H1 (cell line): ENCODE results near the gene CACNA1F. TPM values are rescaled to one million over a fixed set of nuclear protein-coding genes. Genes with fewer than 3 reads are reported as not detected.

Source experiments
- CTCF ChIA-PET: fragments of 300-600 bp; sonication (Branson Sonifier 250); formaldehyde crosslinking; loops from one replicate; lab custom pipeline; 2021; ENCODE audit not compliant: partially characterized antibody; lab: Charles Lee
- POLR2A ChIA-PET: fragments of 300-600 bp; sonication (Branson Sonifier 250); formaldehyde crosslinking; loops from one replicate; lab custom pipeline; 2021; ENCODE audit warnings: inconsistent platforms; ENCODE audit not compliant: partially characterized antibody; lab: Charles Lee
- DNase-seq, 2 experiments: peaks; one replicate each; pipeline versions ENCODE4 v3.0.0 to v3.0.0-alpha.2; 2010 to 2022; ENCODE audit warnings: low spot score in 2 of 2, low read depth in 1 of 2, mixed read lengths in 1 of 2
- FAIRE-seq: peaks from 2 replicates; lab custom pipeline; 2011; peaks lifted over from hg19 to GRCh38; lab: Jason Lieb, UNC
- H2AFZ ChIP-seq: 2 replicates; pipeline ENCODE4 v1.8.1; 2012; ENCODE audit warnings: low read length, inconsistent platforms
- H2AK5ac ChIP-seq: 2 replicates; pipeline ENCODE4 v1.6.1; 2013; ENCODE audit warnings: low read depth, low read length
- H2BK120ac ChIP-seq: replicated peaks from 2 replicates; pipeline ENCODE3; 2013; ENCODE audit warnings: low read depth, low read length, inconsistent platforms
- H2BK12ac ChIP-seq: 2 replicates; pipeline ENCODE4 v1.6.1; 2013; ENCODE audit warnings: low read depth, low read length
- H2BK15ac ChIP-seq: 2 replicates; pipeline ENCODE4 v1.6.1; 2013; ENCODE audit warnings: low read length
- H2BK20ac ChIP-seq: 2 replicates; pipeline ENCODE4 v1.6.1; 2013; ENCODE audit warnings: low read length
- H2BK5ac ChIP-seq: 2 replicates; pipeline ENCODE4 v1.6.1; 2013; ENCODE audit warnings: low read depth, low read length
- H3K14ac ChIP-seq: 2 replicates; pipeline ENCODE4 v1.6.1; 2013; ENCODE audit warnings: inconsistent platforms; ENCODE audit not compliant: insufficient read length
- H3K18ac ChIP-seq: 2 replicates; pipeline ENCODE4 v1.6.1; 2013; ENCODE audit warnings: low read length; ENCODE audit errors: extremely low read depth
- H3K23ac ChIP-seq: 2 replicates; pipeline ENCODE4 v1.6.1; 2013; ENCODE audit warnings: inconsistent platforms; ENCODE audit not compliant: insufficient read length
- H3K23me2 ChIP-seq: 2 replicates; pipeline ENCODE4 v1.6.1; 2013; ENCODE audit warnings: low read depth, low read length
- H3K27ac ChIP-seq: 2 replicates; pipeline ENCODE4 v1.6.1; 2011; ENCODE audit warnings: low read depth, low read length, inconsistent platforms
- H3K27me3 ChIP-seq, 4 experiments: replicated peaks in 1 of 4; 1 replicate in 1 of 4; 2 replicates in 3 of 4; pipeline versions ENCODE4 v1.6.1 to v1.8.1; 2011 to 2013; ENCODE audit warnings: low read length in 3 of 4, mild to moderate bottlenecking in 3 of 4, inconsistent platforms in 2 of 4, mixed read lengths in 2 of 4, moderate library complexity in 1 of 4; ENCODE audit not compliant: control insufficient read depth in 3 of 4, insufficient read depth in 3 of 4; ENCODE audit errors: extremely low read depth in 1 of 4
- H3K36me3 ChIP-seq, 4 experiments: 2 replicates each; pipeline versions ENCODE4 v1.6.1 to v1.8.1; 2011 to 2013; ENCODE audit warnings: mild to moderate bottlenecking in 4 of 4, low read length in 3 of 4, moderate library complexity in 2 of 4, control low read depth in 1 of 4, inconsistent platforms in 1 of 4; ENCODE audit not compliant: insufficient read depth in 4 of 4, control insufficient read depth in 2 of 4
- H3K4ac ChIP-seq: replicated peaks from 2 replicates; pipeline ENCODE3; 2013; ENCODE audit warnings: low read length, low read depth, mixed read lengths, inconsistent platforms; ENCODE audit not compliant: insufficient read length
- H3K4me1 ChIP-seq, 4 experiments: replicated peaks in 1 of 4; 1 replicate in 1 of 4; 2 replicates in 3 of 4; pipeline versions ENCODE4 v1.6.1 to v1.8.1; 2011 to 2013; ENCODE audit warnings: low read length in 3 of 4, inconsistent platforms in 2 of 4, mixed read lengths in 1 of 4; ENCODE audit not compliant: insufficient read depth in 4 of 4, control insufficient read depth in 3 of 4
- H3K4me2 ChIP-seq, 2 experiments: 2 replicates each; pipeline versions ENCODE4 v1.6.1 to v1.8.1; 2011 to 2013; ENCODE audit warnings: low read depth in 2 of 2, low read length in 2 of 2, control low read depth in 1 of 2, inconsistent platforms in 1 of 2, mild to moderate bottlenecking in 1 of 2; ENCODE audit not compliant: insufficient read depth in 1 of 2
- H3K4me3 ChIP-seq, 4 experiments: fragments of 200-600, 300-600 bp in 1 of 4; sonication (generic), shearing (Covaris generic), sonication (Bioruptor Twin) in 1 of 4; 2 replicates each; pipeline versions ENCODE4 v1.5.1 to v1.8.1; 2011 to 2016; ENCODE audit warnings: low read length in 4 of 4, low read depth in 3 of 4, control low read depth in 2 of 4, inconsistent platforms in 2 of 4, mild to moderate bottlenecking in 2 of 4, mixed read lengths in 1 of 4, moderate library complexity in 1 of 4; ENCODE audit not compliant: insufficient read depth in 2 of 4; ENCODE audit errors: extremely low read depth in 1 of 4
- H3K56ac ChIP-seq: replicated peaks from 2 replicates; pipeline ENCODE3; 2013; ENCODE audit warnings: low read depth, mild to moderate bottlenecking, mixed read lengths, low read length, inconsistent platforms; ENCODE audit not compliant: insufficient read length
- H3K79me1 ChIP-seq: 2 replicates; pipeline ENCODE4 v1.6.1; 2013; ENCODE audit warnings: low read depth, low read length, control low read depth
- H3K79me2 ChIP-seq, 2 experiments: 2 replicates each; pipeline versions ENCODE4 v1.6.1 to v1.8.1; 2012 to 2013; ENCODE audit warnings: low read length in 2 of 2, mild to moderate bottlenecking in 2 of 2, inconsistent platforms in 1 of 2; ENCODE audit not compliant: insufficient read depth in 2 of 2, control insufficient read depth in 1 of 2
- H3K9ac ChIP-seq, 4 experiments: replicated peaks in 1 of 4; 1 replicate in 1 of 4; 2 replicates in 3 of 4; pipeline versions ENCODE4 v1.6.1 to v1.8.1; 2011 to 2013; ENCODE audit warnings: low read depth in 3 of 4, low read length in 3 of 4, control low read depth in 2 of 4, mild to moderate bottlenecking in 2 of 4, moderate library complexity in 2 of 4, inconsistent platforms in 1 of 4; ENCODE audit errors: extremely low read depth in 1 of 4
- H3K9me3 ChIP-seq, 2 experiments: 2 replicates each; pipeline versions ENCODE4 v1.6.1 to v1.8.1; 2012 to 2013; ENCODE audit warnings: mild to moderate bottlenecking in 2 of 2, moderate library complexity in 2 of 2, control low read depth in 1 of 2, inconsistent platforms in 1 of 2, low read depth in 1 of 2, low read length in 1 of 2, mixed read lengths in 1 of 2; ENCODE audit not compliant: insufficient read depth in 2 of 2
- H4K20me1 ChIP-seq, 2 experiments: replicated peaks in 1 of 2; 2 replicates each; pipeline versions ENCODE3 to v1.8.1; 2011 to 2013; ENCODE audit warnings: inconsistent platforms in 2 of 2, low read length in 2 of 2, mild to moderate bottlenecking in 1 of 2; ENCODE audit not compliant: insufficient read depth in 2 of 2, control insufficient read depth in 1 of 2
- H4K5ac ChIP-seq: 2 replicates; pipeline ENCODE4 v1.6.1; 2013; ENCODE audit warnings: low read length, low read depth, mixed read lengths, inconsistent platforms; ENCODE audit not compliant: insufficient read length
- H4K8ac ChIP-seq: 2 replicates; pipeline ENCODE4 v1.8.0; 2013; ENCODE audit warnings: mild to moderate bottlenecking, moderate library complexity, low read length, inconsistent platforms; ENCODE audit not compliant: insufficient read depth; ENCODE audit errors: extremely low read depth
- H4K91ac ChIP-seq: replicated peaks from 2 replicates; pipeline ENCODE3; 2013; ENCODE audit warnings: low read length, mixed read lengths, inconsistent platforms; ENCODE audit not compliant: insufficient read length
- CREB1 ChIP-seq: IDR thresholded peaks from 2 replicates; pipeline ENCODE4 v1.6.1; 2012; ENCODE audit warnings: inconsistent platforms
- KDM1A ChIP-seq: fragments of 200-600, 300-600 bp; sonication (generic); IDR thresholded peaks from 2 replicates; pipeline ENCODE4 v1.7.1; 2016; ENCODE audit warnings: mild to moderate bottlenecking, low read length, borderline replicate concordance
- POLR2AphosphoS5 ChIP-seq: IDR thresholded peaks from 2 replicates; pipeline ENCODE4 v1.6.1; 2011; ENCODE audit warnings: low read depth, low read length
- RBBP5 ChIP-seq: IDR thresholded peaks from 2 replicates; pipeline ENCODE4 v1.7.1; 2012; ENCODE audit warnings: low read depth, mild to moderate bottlenecking, inconsistent platforms, low read length, moderate library complexity, borderline replicate concordance
- RXRA ChIP-seq: IDR thresholded peaks from 2 replicates; pipeline ENCODE4 v1.6.1; 2011; ENCODE audit warnings: low read depth, mild to moderate bottlenecking, low read length, moderate library complexity; ENCODE audit not compliant: insufficient read depth
- SUZ12 ChIP-seq: fragments of 200-600 bp; sonication (generic); IDR thresholded peaks from 2 replicates; pipeline ENCODE4 v1.6.1; 2012; ENCODE audit warnings: mild to moderate bottlenecking, inconsistent platforms, low read length, moderate library complexity, mixed read lengths
- TEAD4 ChIP-seq: IDR thresholded peaks from 2 replicates; pipeline ENCODE4 v1.6.1; 2012; ENCODE audit warnings: low read depth, low read length, inconsistent platforms, mixed read lengths
- WGBS, 2 experiments: shearing (Covaris generic) in 1 of 2; methylation state at CpG; one replicate each; pipeline versions ENCODE4 v1.1.6 to v1.1.7; 2013 to 2015; ENCODE audit warnings: low lambda C conversion rate in 2 of 2, mixed read lengths in 2 of 2, inconsistent platforms in 1 of 2, low coverage in 1 of 2, missing lambda C conversion rate in 1 of 2; ENCODE audit not compliant: insufficient replicate concordance in 2 of 2, insufficient coverage in 1 of 2, insufficient read length in 1 of 2; ENCODE audit errors: extremely low coverage in 1 of 2, missing lambda C conversion rate in 1 of 2; 5-methylcytosine and 5-hydroxymethylcytosine counted together
- polyA plus RNA-seq, 7 experiments: library from polyadenylated mRNA; depleted of rRNA in 3 of 7; stranded (reverse) in 5 of 7; unstranded in 2 of 7; fragments of >200 nt in 5 of 7; fragments of 200-250 nt in 2 of 7; gene quantifications; 1 replicate in 5 of 7; 2 replicates in 1 of 7; 4 replicates in 1 of 7; pipeline versions ENCODE4 v1.2.1 to v1.2.3, GENCODE V29; 2011 to 2013; ENCODE audit warnings: missing spikeins in 2 of 7, mixed read lengths in 2 of 7
- total RNA-seq: library from RNA; stranded (reverse); fragmentation: NEBNext Ultra II Directional; extraction: Animal tissue kit (Norgen Biotek cat#: 25700); gene quantifications from 2 replicates; pipeline ENCODE4 v1.2.1, GENCODE V29; 2021

Gene CACNA1F
- total and polyA plus RNA-seq, 2 of the 8 experiments (the other 6 are each of a cell fraction or from before 2014, with no cell fraction given), result 0.59 to 0.84 TPM

DNA sequence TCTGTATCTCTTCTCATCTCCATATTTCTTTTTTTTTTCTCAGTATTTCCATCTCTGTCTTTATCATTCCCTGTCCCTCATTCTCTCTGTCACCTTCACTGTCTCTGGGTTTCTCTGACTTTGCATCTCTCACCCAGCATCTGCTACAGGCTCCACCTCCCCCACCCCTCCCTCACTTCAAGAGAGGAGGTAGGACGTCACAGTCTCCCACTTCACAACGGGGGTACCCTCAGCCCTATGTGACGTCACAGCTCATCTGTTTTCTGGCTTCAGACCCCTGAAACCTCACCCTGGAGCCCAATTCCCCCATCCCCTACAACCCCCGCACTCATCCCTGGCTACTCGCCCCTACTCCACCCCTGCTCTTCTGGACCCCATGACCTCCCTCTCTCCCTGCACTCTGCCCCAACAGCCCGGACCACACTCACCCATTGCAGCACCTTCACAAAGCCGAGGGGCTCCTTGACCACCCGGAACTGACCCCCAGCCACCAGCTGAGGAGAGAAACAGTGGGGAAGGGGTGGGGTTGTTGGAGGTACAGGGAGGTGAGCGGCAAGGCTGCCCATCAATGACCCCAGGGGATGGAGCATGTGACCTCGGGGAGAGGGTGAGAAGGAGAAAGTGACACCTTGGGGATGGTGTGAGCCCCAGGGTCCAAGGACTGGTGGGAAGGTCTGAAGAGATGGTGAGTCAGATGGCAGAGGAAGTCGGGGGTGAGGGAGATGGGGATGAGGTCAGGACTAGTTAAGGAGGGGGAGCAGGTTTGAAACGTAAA is 34.4 kb downstream of the CACNA1F start:
- DNase-seq, result no peak

More for the DNA sequence above, 34.4 kb downstream of the CACNA1F start:
- H4K20me1 ChIP-seq, result no peaks in the 10 kb centered on the region
- no peak overlapping the region for H2AK5ac ChIP-seq
- no peak overlapping the region for H2BK15ac ChIP-seq
- H3K79me2 ChIP-seq, result no peaks in the 10 kb centered on the region
- no peak overlapping the region for H3K18ac ChIP-seq
- H2BK120ac ChIP-seq, result no peak overlapping the region
- peaks cover 5% of the 10 kb centered on the region; the same call in 1 of the 2 replicates for H3K23me2 ChIP-seq
- POLR2A ChIA-PET, result interaction anchor here (0.6 kb wide), 1 partner anchor 9 kb away, joined by 3 read pairs; no protein-coding TSS in a partner anchor
- H2BK5ac ChIP-seq, result no peak overlapping the region
- H3K27me3 ChIP-seq, result no peaks in the 10 kb centered on the region
- peaks cover 0 to 11% (median 4%) of the 10 kb centered on the region in 4 experiments; a peak in 5 of 7 replicates for H3K4me1 ChIP-seq
- H3K4ac ChIP-seq, result no peak overlapping the region
- H3K27ac ChIP-seq, result no peak overlapping the region
- no peak overlapping the region for H2BK12ac ChIP-seq
- no peak overlapping the region for H4K91ac ChIP-seq
- no peak overlapping the region for H3K23ac ChIP-seq
- no peak overlapping the region for H3K56ac ChIP-seq
- H3K14ac ChIP-seq, result no peak overlapping the region
- no peak for FAIRE-seq
- 30% methylated on average over 7 of the region's 12 CpGs; no CpG with 5 or more reads in 1 of the 2 experiments for WGBS, 2 experiments
- H3K79me1 ChIP-seq, result no peaks in the 10 kb centered on the region
- TF ChIP-seq CREB1 (peak; percentile 48; the same call in 1 of the 2 replicates), RBBP5 (no peak), RXRA (no peak), POLR2AphosphoS5 (no peak), KDM1A (no peak), TEAD4 (no peak), SUZ12 (no peak)
- H2BK20ac ChIP-seq, result no peak overlapping the region
- H3K36me3 ChIP-seq, result no peaks in the 10 kb centered on the region
- H3K9me3 ChIP-seq, result no peaks in the 10 kb centered on the region
- H3K4me3 ChIP-seq, result peak overlapping the region in 2 of 4 experiments; percentile 45 to 67; a peak in 4 of 8 replicates
- H4K8ac ChIP-seq, result no peak overlapping the region
- H3K9ac ChIP-seq, result no peak overlapping the region
- no peak overlapping the region for H4K5ac ChIP-seq
- CTCF ChIA-PET, result no interaction called here
- H2AFZ ChIP-seq, result no peak overlapping the region; the same call in 1 of the 2 replicates
- peak overlapping the region; percentile 70 to 84 for H3K4me2 ChIP-seq
